Natural killer cell treated with Interleukin-12 subunit alpha and Interleukin-12 subunit beta and Interleukin-15 and Interleukin-18, amount 100 ng/mL, for 72 hours (primary cell): ENCODE measurements around the gene TPH2. TPM values are rescaled to one million over a fixed set of nuclear protein-coding genes. Genes with fewer than 3 reads are reported as not detected.

ENCODE experiments used
- ATAC-seq, 2 donors: fragments of 150-1000 bp; cut with Tn5 transposase in 1 of 2; sonication (Bioruptor Pico), chemical (Tn5 transposase) in 1 of 2; 2 replicates each; pipeline ENCODE4 v1.10.0; 2021
- DNase-seq: peaks from one replicate; pipeline ENCODE4 v3.0.0; 2022; ENCODE audit warnings: low spot score
- H3K27ac Mint-ChIP-seq, 2 donors: 1 replicate in 1 of 2; 2 replicates in 1 of 2; pipeline ENCODE4 v1.8.0; 2022; ENCODE audit warnings: mixed read lengths in 2 of 2, mild to moderate bottlenecking in 1 of 2, moderate library complexity in 1 of 2
- H3K27me3 Mint-ChIP-seq, 2 donors: 1 replicate in 1 of 2; 2 replicates in 1 of 2; pipeline ENCODE4 v1.8.0; 2022; ENCODE audit warnings: mixed read lengths in 2 of 2
- H3K36me3 Mint-ChIP-seq: one replicate; pipeline ENCODE4 v1.8.0; 2022; ENCODE audit warnings: mixed read lengths
- H3K4me1 Mint-ChIP-seq, 2 donors: 1 replicate in 1 of 2; 2 replicates in 1 of 2; pipeline ENCODE4 v1.8.0; 2022; ENCODE audit warnings: low read depth in 2 of 2, mixed read lengths in 2 of 2, mild to moderate bottlenecking in 1 of 2
- H3K4me3 Mint-ChIP-seq: one replicate; pipeline ENCODE4 v1.8.0; 2022; ENCODE audit warnings: mixed read lengths
- H3K9me3 Mint-ChIP-seq: 2 replicates; pipeline ENCODE4 v1.8.0; 2022; ENCODE audit warnings: mixed read lengths
- total RNA-seq, 2 donors: library from RNA; stranded (reverse); gene quantifications; one replicate each; pipeline ENCODE4 v1.2.3, GENCODE V29; 2022

The TPH2 gene
- total RNA-seq, 2 donors from 2014 or later, result not detected

- H3K4me1 Mint-ChIP-seq, result no peaks in the 10 kb centered on the region
- H3K27ac Mint-ChIP-seq, result no peak overlapping the region
- DNase-seq (no peak), ATAC-seq (no peak)
- H3K4me3 Mint-ChIP-seq, result no peak overlapping the region
- no peaks in the 10 kb centered on the region for H3K27me3 Mint-ChIP-seq
- peaks cover 9% of the 10 kb centered on the region for H3K9me3 Mint-ChIP-seq
- no peaks in the 10 kb centered on the region for H3K36me3 Mint-ChIP-seq
Observed at GRCh38 chr12:72072592-72073212, 134.1 kb downstream of the TPH2 start.

GRCh38 chr12:72074065-72074464 lies 135.4 kb downstream of the TPH2 start:
- DNase-seq, result no peak
- no peak overlapping the region for H3K27ac Mint-ChIP-seq
- no peaks in the 10 kb centered on the region for H3K4me1 Mint-ChIP-seq
- no peak overlapping the region for H3K4me3 Mint-ChIP-seq
- no peak for ATAC-seq
- H3K9me3 Mint-ChIP-seq, result peaks cover 9% of the 10 kb centered on the region
- no peaks in the 10 kb centered on the region for H3K27me3 Mint-ChIP-seq
- H3K36me3 Mint-ChIP-seq, result no peaks in the 10 kb centered on the region

- Mint-ChIP-seq H3K27me3 (no peaks in the 10 kb centered on the region), H3K27ac (no peak overlapping the region), H3K4me1 (no peaks in the 10 kb centered on the region), H3K36me3 (no peaks in the 10 kb centered on the region), H3K9me3 (peaks cover 11% of the 10 kb centered on the region), H3K4me3 (no peak overlapping the region)
- ATAC-seq (no peak), DNase-seq (no peak)
Observed at GRCh38 chr12:72074956-72075355, 136.3 kb downstream of the TPH2 start.

- H3K27me3 Mint-ChIP-seq, result no peaks in the 10 kb centered on the region
- no peak overlapping the region for H3K4me3 Mint-ChIP-seq
- H3K36me3 Mint-ChIP-seq, result no peaks in the 10 kb centered on the region
- H3K27ac Mint-ChIP-seq, result no peak overlapping the region
- ATAC-seq (no peak), DNase-seq (no peak)
- no peaks in the 10 kb centered on the region for H3K4me1 Mint-ChIP-seq
- peaks cover 11% of the 10 kb centered on the region for H3K9me3 Mint-ChIP-seq
Observed at GRCh38 chr12:72075401-72075800, 136.8 kb downstream of the TPH2 start.

- Mint-ChIP-seq H3K9me3 (peaks cover 14% of the 10 kb centered on the region), H3K4me3 (no peak overlapping the region), H3K27ac (no peak overlapping the region), H3K27me3 (no peaks in the 10 kb centered on the region), H3K36me3 (no peaks in the 10 kb centered on the region), H3K4me1 (no peaks in the 10 kb centered on the region)
- ATAC-seq (no peak), DNase-seq (no peak)
Observed at GRCh38 chr12:72075891-72076557, 137.4 kb downstream of the TPH2 start.

- Mint-ChIP-seq H3K4me3 (no peak overlapping the region), H3K27ac (no peak overlapping the region), H3K4me1 (no peaks in the 10 kb centered on the region), H3K9me3 (peaks cover 11% of the 10 kb centered on the region), H3K27me3 (no peaks in the 10 kb centered on the region), H3K36me3 (no peaks in the 10 kb centered on the region)
- ATAC-seq (no peak), DNase-seq (no peak)
Observed at GRCh38 chr12:72076558-72076915, 137.9 kb downstream of the TPH2 start.

GRCh38 chr12:72077111-72077820 lies 138.6 kb downstream of the TPH2 start:
- Mint-ChIP-seq H3K27ac (no peak overlapping the region), H3K9me3 (peaks cover 8% of the 10 kb centered on the region), H3K4me3 (no peak overlapping the region), H3K4me1 (no peaks in the 10 kb centered on the region), H3K27me3 (no peaks in the 10 kb centered on the region), H3K36me3 (no peaks in the 10 kb centered on the region)
- ATAC-seq (no peak), DNase-seq (no peak)

- DNase-seq (no peak), ATAC-seq (no peak)
- Mint-ChIP-seq H3K27ac (no peak overlapping the region), H3K4me3 (no peak overlapping the region), H3K36me3 (no peaks in the 10 kb centered on the region), H3K9me3 (peaks cover 9% of the 10 kb centered on the region), H3K27me3 (peaks cover 0 to 5% of the 10 kb centered on the region in 2 donors), H3K4me1 (no peaks in the 10 kb centered on the region)
Observed at GRCh38 chr12:72081777-72082176, 143.1 kb downstream of the TPH2 start.

Other genes starting within 250 kb of the TPH2 start
- gene RAB21, start 184.0 kb upstream of the TPH2 start, total RNA-seq, result 100 to 1,000 TPM in 1 of 2 donors, 10 to 100 TPM in 1; 50.0 to 126 TPM
- gene TBC1D15, start 99.1 kb upstream of the TPH2 start, total RNA-seq, result 10 to 100 TPM; 29.9 to 31.2 TPM